HepG2 (cell line): ENCODE measurements around the gene RAB42. TPM values are rescaled to one million over a fixed set of nuclear protein-coding genes. Genes with fewer than 3 reads are reported as not detected.

Experiments used
- CENPT ChIP-seq: sonication (generic); formaldehyde crosslinking; IDR thresholded peaks from 2 replicates; pipeline ENCODE4 v1.8.0; 2022; ENCODE audit warnings: low read depth, mild to moderate bottlenecking, moderate library complexity, missing genetic modification reagents
- POLR2AphosphoS2 ChIP-seq: IDR thresholded peaks from 2 replicates; pipeline ENCODE4 v1.6.1; 2011; ENCODE audit warnings: low read depth, low read length, improper control_type of control experiment
- SNAPC2 ChIP-seq: sonication (generic); formaldehyde crosslinking; IDR thresholded peaks from 2 replicates; pipeline ENCODE4 v1.8.1; 2022; ENCODE audit warnings: mild to moderate bottlenecking, missing genetic modification reagents
- THAP11 ChIP-seq: IDR thresholded peaks from 2 replicates; pipeline ENCODE4 v1.6.1; 2016; ENCODE audit warnings: missing biosample characterization, missing genetic modification reagents
- ZNF646 ChIP-seq: sonication (generic); formaldehyde crosslinking; IDR thresholded peaks from 2 replicates; pipeline ENCODE4 v1.9.0; 2021; ENCODE audit warnings: mild to moderate bottlenecking, missing genetic modification reagents
- polyA plus RNA-seq, 8 experiments: library from polyadenylated mRNA; depleted of rRNA in 3 of 8; stranded (reverse) in 7 of 8; unstranded in 1 of 8; fragments of >200 nt; fragmentation: Illumina TruSeq in 4 of 8; extraction: Trizol in 4 of 8; gene quantifications; 2 replicates each; pipeline versions ENCODE4 v1.2.1 to v1.2.3, GENCODE V29; 2011 to 2016; ENCODE audit warnings: low read depth in 4 of 8, missing spikeins in 1 of 8, mixed read lengths in 1 of 8; ENCODE audit not compliant: insufficient read depth in 1 of 8
- total RNA-seq, 5 experiments: library from RNA; depleted of rRNA; stranded (reverse); fragments of >200 nt; fragmentation: Illumina TruSeq; extraction: Trizol; gene quantifications; 2 replicates each; pipeline ENCODE4 v1.2.3, GENCODE V29; 2016; ENCODE audit warnings: low read depth in 1 of 5
- TF ChIP-seq, protein P1 (sequence below): sonication (generic); formaldehyde crosslinking; IDR thresholded peaks from 2 replicates; pipeline ENCODE4 v1.5.0; 2020; ENCODE audit warnings: mild to moderate bottlenecking, missing genetic modification reagents, moderate library complexity

RAB42 gene
- total and polyA plus RNA-seq, 2 of the 13 experiments (the other 11 are each of a cell fraction or from before 2014, with no cell fraction given) = 10.4 to 166 TPM

DNA sequence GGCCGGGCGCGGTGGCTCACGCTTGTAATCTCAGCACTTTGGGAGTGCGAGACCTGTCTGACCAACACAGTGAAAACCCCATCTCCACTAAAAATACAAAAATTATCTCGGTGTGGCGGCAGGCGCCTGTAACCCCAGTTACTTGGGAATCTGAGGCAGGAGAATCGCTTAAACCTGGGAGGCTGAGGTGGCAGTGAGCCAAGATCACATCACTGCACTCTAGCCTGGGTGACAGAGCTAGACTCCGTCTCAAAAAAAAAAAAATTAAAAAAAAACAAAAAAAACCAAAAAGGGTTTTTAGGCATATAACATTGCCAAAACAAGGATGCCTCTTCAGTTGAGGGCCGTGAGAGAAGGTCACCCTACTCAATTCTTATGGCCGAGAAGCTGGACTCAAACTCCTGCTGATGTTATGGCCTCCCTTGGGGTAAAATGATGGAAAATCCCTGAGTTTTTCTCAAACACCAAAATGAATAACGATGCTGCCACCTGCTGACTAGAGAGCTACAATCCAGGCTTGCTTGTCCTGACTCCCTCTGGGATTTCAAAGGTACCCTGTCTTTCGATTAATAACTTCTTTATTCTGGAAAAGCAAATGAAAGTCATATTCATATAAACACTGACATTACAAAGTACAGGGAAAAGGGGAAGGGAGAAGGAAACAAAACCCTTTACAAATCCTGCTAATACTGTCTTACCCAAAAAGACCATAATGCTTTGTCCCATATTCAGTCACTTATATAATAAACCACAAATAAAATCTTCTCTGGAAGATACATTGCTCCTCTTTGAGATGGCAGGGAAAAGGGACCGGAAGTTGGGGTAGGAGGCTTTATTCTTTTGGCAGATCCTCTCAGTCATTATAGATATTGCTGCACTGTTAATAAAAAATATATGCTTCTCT, 10.7 kb downstream of the RAB42 start (continued):
- TF ChIP-seq POLR2AphosphoS2 (no peak), ZNF646 (no peak), THAP11 (CRISPR knock-in tag) (peak; percentile 61), SNAPC2 (CRISPR knock-in tag) (0 out of 2 replicates have a peak, but pooled peaks have one; percentile 13), CENPT (CRISPR knock-in tag) (no peak)
- TF ChIP-seq, protein P1, sequence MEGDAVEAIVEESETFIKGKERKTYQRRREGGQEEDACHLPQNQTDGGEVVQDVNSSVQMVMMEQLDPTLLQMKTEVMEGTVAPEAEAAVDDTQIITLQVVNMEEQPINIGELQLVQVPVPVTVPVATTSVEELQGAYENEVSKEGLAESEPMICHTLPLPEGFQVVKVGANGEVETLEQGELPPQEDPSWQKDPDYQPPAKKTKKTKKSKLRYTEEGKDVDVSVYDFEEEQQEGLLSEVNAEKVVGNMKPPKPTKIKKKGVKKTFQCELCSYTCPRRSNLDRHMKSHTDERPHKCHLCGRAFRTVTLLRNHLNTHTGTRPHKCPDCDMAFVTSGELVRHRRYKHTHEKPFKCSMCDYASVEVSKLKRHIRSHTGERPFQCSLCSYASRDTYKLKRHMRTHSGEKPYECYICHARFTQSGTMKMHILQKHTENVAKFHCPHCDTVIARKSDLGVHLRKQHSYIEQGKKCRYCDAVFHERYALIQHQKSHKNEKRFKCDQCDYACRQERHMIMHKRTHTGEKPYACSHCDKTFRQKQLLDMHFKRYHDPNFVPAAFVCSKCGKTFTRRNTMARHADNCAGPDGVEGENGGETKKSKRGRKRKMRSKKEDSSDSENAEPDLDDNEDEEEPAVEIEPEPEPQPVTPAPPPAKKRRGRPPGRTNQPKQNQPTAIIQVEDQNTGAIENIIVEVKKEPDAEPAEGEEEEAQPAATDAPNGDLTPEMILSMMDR = peak; percentile 85
